GM21529 (cell line): ENCODE measurements around the gene SF3B2.
"Not testable (repeated sequence)": the region's sequence is repeated elsewhere in the genome, so short reads cannot be mapped to it uniquely, and the experiment has no call there.

Experiments
- ATAC-seq: cut with Tn5 transposase; IDR thresholded peaks from one replicate; pipeline ENCODE4 v1.9.1; 2021; ENCODE audit not compliant: unreplicated experiment

The SF3B2 gene

GRCh38 chr11:66104057-66104638 is 52.0 kb downstream of the SF3B2 start:
- no peak for ATAC-seq

GRCh38 chr11:66106786-66107599 is 54.8 kb downstream of the SF3B2 start:
- no peak for ATAC-seq

- no peak for ATAC-seq
Measured at GRCh38 chr11:66107600-66108510, 55.7 kb downstream of the SF3B2 start.

GRCh38 chr11:66109294-66109693 is 57.1 kb downstream of the SF3B2 start:
- no peak for ATAC-seq

GRCh38 chr11:66111158-66111557 is 59.0 kb downstream of the SF3B2 start:
- no peak for ATAC-seq

- ATAC-seq = no peak
Measured at GRCh38 chr11:66112041-66112491, 59.9 kb downstream of the SF3B2 start.

- no peak for ATAC-seq
Measured at GRCh38 chr11:66112601-66113499, 60.7 kb downstream of the SF3B2 start.

- ATAC-seq = not testable (repeated sequence)
Measured at GRCh38 chr11:66114957-66115356, 62.8 kb downstream of the SF3B2 start.

GRCh38 chr11:66115638-66116301 is 63.6 kb downstream of the SF3B2 start:
- no peak for ATAC-seq

- ATAC-seq = no peak
Measured at GRCh38 chr11:66116576-66117361, 64.6 kb downstream of the SF3B2 start.

GRCh38 chr11:66118847-66119246 is 66.7 kb downstream of the SF3B2 start:
- no peak for ATAC-seq
